Measurements from ENCODE around the gene ZSWIM9.

ZSWIM9 gene

DNA sequence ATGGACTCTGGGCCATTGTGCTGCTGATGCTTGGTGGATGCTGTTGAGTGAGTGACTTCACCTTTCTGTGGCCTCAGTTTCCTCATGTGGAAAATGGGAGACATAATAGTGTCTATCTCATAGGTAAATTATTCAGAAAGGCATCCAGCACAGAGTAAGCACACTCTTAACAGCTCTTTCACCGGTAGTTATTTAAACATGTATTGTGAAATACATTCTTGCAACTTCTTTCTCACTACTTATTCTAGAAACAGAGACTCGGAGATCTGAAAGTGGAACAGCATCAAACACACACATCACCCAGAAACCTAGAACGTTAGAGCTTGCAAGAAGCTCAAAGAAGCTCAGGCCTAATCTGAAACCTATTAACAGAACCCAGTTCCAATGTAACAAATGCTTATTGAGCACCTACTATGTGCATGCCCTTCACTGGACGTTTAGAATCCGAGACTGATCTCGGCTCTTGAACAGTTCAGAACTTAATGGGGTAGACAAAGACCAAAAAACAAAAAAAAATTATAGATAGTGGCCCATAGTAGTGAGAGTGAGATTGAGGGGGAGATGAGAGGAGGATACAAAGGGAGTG, 4.1 kb downstream of the ZSWIM9 start:
- DNase-seq (ENCODE audit: low read depth in 2 of 2) = no peak

DNA sequence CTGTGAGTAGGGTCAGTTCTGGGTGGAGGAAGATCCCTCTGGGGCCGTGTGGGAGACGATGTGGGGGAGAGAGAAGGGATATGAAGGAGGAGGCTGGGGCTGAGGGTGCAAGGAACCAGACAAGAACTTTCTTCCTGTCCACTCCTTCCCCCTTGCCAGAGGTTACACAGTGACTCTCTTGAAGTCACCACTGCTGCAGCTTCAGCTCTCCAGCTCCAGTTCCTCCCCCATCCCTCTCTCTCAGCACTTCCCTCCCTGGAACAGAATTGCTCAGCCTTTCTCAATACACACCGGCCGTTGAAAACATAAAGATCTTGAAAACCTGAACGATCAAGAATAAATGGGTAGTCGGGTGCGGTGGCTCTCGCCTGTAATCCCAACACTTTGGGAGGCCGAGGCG, 5.1 kb downstream of the ZSWIM9 start:
- DNase-seq (ENCODE audit: low read depth in 2 of 2) = no peak

- no peak for DNase-seq (ENCODE audit: low read depth in 2 of 2)
These were observed 5.7 kb downstream of the ZSWIM9 start for GRCh38 chr19:48176226-48176625.

GRCh38 chr19:48181505-48181904, 11.0 kb downstream of the ZSWIM9 start:
- no peak for DNase-seq (ENCODE audit: low read depth in 2 of 2)

- no peak for DNase-seq (ENCODE audit: low read depth in 2 of 2)
These were observed 12.0 kb downstream of the ZSWIM9 start for GRCh38 chr19:48182434-48182833.

DNA sequence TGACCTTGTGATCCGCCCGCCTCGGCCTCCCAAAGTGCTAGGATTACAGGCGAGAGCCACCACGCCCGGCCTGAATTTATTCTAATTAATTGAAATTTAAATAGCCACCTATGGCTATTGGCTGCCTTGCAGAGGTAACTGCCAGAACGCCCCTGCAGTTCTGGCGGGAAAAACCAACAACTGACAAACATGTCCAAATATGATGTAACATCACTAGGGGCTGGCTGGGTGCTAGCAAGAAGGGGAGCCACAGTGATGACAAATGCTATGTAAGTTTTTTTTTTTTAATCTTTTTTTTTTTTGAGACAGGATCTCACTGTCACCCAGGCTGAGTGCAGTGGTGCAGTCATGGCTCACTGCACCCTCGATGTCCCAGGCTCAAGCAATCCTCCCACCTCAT, 12.9 kb downstream of the ZSWIM9 start:
- no peak for DNase-seq (ENCODE audit: low read depth in 2 of 2)

DNA sequence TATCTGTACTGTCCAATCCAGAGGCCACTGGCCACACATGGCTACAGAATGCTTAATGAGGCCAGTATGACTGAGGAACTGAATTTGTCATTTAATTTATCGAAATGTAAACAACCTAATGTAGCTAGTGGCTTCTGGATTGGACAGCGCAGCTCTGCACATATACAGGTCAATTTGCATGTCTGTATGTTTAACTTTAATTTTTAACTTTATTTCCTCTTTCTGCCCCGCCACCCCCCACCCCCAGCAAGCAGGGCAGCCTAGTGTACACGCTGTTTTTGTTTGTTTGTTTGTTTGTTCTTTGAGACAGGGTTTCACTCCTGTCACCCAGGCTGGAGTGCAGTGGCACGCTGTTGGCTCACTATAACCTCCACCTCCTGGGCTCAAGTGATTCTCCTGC, 15.5 kb downstream of the ZSWIM9 start:
- DNase-seq (ENCODE audit: low read depth in 2 of 2) = no peak

- no peak for DNase-seq (ENCODE audit: low read depth in 2 of 2)
These were observed 16.1 kb downstream of the ZSWIM9 start for GRCh38 chr19:48186541-48186991.

GRCh38 chr19:48190288-48190884, 19.9 kb downstream of the ZSWIM9 start:
- peak; percentile 14 to 30 for DNase-seq (ENCODE audit: low read depth in 2 of 2)

DNA sequence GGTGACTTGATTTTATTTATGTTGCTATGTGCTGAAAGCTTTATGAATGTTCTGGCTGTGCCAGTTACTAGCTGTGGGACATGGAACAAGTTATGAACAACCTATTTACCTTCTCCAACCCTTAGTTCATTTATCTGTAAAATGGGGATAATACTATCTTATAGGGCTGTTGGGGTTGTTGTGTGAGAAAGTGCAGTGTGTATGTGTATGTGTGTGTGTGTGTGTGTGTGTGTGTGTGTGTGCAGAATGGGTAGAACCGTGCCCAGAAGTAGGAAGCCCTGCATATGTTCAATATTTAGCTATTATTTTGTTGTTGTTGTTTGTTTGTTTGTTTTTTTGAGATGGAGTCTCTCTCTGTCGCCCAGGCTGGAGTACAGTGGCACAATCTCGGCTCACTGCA, 20.4 kb downstream of the ZSWIM9 start:
- DNase-seq (ENCODE audit: low read depth in 2 of 2) = no peak

GRCh38 chr19:48192750-48193149, 22.3 kb downstream of the ZSWIM9 start:
- DNase-seq (ENCODE audit: low read depth in 2 of 2) = no peak

DNA sequence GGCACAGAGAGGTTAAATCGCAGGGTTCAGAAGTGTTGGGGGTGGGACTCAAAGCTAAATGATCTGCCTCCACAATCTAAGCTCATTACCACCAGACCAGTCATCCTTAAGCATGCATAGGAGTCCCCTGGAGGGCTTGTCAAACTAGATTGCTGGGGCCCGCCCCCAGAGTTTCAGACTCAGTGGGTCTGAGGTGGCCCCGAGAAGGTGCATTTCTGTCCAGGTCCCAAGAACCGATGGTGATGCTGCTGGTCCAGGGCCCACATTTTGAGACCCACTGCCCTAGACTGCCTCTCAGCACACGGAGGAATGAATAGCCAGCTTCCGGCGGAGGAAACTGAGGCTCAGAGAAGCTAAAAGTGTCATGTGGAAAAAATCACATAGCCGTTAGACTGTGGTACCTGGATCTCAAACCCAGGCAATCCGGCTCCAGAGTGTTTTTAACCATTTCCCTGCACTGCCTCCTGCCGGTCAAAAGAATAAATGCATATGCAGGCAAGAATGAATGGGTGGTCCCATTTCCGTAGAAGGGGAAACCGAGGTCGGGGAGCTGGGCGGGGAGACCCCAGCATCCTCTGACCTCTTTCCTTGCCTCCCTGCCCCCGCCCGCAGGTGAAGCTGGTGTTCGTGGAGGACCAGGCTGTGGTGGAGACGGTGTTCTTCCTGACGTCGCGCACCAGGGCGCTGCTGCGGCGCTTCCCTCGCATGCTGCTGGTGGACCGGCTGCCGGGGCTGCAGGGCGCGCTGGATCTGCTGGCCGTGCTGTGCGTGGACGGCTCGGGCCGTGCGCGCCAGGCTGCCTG, 23.8 kb downstream of the ZSWIM9 start:
- DNase-seq (ENCODE audit: low read depth in 2 of 2) = no peak

DNA sequence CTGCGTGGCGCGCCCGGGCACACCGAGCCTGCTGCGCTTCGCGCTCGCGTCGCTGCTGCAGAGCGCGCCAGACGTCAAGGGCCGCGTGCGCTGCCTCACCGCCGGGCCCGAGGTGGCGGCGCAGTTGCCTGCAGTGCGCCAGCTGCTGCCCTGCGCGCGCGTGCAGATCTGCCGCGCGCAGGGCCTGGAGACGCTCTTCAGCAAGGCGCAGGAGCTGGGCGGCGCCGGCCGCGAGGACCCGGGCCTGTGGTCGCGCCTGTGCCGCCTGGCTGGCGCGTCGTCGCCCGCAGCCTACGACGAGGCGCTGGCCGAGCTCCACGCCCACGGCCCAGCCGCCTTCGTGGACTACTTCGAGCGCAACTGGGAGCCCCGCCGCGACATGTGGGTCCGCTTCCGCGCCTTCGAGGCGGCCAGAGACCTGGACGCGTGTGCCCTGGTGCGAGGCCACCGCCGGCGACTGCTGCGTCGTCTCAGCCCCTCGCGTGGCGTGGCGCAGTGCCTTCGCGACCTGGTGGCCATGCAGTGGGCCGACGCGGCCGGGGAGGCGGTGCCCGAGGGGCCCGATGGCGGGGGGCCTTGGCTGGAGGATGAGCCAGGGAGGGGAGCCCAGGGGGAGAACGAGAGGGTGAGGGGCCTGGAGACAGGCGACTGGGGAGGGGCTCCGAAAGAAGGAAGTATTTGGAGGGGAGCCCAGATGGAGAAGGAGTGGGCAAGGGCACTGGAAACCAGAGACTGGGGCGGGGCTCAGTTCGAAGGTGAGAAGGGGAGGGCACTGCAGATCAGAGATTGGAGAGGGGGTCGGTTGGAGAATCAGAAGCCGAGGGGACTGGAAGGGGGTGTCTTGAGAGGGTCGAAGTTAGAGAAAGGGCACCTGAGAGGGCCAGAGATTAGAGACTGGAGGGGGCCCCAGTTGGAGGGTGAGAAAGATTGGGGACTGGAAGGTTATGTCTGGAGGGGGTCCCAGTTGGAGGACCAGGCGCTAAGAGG, 24.7 kb downstream of the ZSWIM9 start:
- DNase-seq (ENCODE audit: low read depth in 2 of 2) = no peak

GRCh38 chr19:48196321-48196763, 25.9 kb downstream of the ZSWIM9 start:
- no peak for DNase-seq (ENCODE audit: low read depth in 2 of 2)

- DNase-seq (ENCODE audit: low read depth in 2 of 2) = no peak
These were observed 26.6 kb downstream of the ZSWIM9 start for GRCh38 chr19:48196933-48197665.

- no peak for DNase-seq (ENCODE audit: low read depth in 2 of 2)
These were observed 32.8 kb downstream of the ZSWIM9 start for GRCh38 chr19:48203222-48203793.

DNA sequence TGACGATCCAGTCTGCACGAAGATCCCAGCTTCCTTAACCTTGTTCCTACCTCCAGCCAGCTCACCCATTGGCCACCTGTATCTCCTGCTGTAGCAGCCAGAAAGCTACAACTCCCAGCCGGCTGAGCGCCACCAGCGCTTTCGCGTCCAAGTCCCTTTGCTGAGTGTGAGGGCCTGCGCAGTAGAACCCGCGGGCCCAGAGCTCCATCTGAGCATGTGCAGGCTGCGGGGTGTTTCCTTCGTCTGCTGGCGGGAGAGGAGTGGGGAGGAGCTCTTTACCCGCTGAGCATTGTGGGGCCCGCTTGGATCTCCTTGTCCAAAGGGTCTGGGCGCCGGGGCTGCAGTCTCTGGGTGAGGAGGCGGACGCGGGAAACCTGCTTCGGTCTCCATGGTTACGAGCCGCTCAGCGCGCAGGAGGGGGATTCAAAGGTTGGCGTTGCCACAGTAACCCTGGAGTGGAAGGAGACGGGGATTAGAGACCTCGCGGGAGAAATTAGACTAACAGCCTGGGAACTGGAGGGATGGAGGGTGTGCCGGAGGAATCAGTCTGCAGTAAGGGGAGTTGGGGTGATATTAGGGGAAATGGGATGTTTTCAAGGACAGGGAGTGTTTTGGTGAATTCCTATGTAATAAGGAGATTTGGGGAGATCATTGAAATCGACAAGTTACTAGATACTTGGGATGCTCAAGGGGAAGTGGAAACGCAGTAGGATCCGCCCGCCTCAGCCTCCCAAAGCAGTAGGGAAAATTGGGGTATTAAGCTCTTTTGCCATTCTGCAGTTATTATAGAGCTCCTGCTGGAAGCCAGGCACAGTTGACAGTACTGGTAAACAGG, 33.5 kb downstream of the ZSWIM9 start:
- DNase-seq (ENCODE audit: low read depth in 2 of 2) = peak; percentile 84 to 87

DNA sequence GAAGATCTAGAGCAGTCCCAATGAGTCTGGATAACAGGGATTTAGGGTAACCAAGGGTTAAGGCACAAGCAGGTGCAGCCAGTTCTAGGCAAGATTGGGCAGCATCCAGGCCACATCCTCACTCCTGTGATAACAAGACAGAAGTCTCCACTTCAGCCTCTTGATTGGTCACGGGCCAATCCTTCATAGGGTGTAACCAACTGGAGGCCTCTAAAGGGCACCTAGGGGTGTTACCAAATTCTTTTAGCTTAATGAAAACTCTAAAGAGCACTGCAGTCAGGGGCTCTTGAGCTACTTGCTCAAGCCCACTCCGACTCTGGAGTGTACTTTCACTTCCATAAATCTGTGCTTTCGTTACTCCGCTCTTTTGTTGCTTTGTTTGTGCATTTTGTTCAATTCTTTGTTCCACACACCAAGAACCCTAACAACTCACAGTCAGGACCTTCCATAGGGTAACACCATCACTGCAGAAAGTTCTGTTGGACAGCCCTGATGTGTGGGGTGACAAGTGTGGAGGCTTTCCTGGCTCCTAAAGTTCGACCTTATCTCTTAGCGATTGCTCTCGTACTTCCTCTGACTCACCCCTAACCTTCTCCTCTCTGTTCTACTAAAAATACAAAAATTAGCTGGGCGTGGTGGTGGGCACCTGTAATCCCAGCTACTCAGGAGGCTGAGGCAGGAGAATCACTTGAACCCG, 36.1 kb downstream of the ZSWIM9 start:
- no peak for DNase-seq (ENCODE audit: low read depth in 2 of 2)

- DNase-seq (ENCODE audit: low read depth in 2 of 2) = no peak
These were observed 39.5 kb downstream of the ZSWIM9 start for GRCh38 chr19:48210005-48210404.

Data from stimulated activated CD8-positive, alpha-beta memory T cell treated with anti-CD3 and anti-CD28 coated beads, Interleukin-2, amount 100 ng/mL, for 48 hours (primary cell).